Stimulated activated CD8-positive, alpha-beta memory T cell treated with anti-CD3 and anti-CD28 coated beads, Interleukin-4, amount 100 ng/mL, for 1 hour (primary cell): ENCODE data around the gene SP8.

Source experiments
- DNase-seq, 2 donors: peaks; one replicate each; pipeline ENCODE4 v3.0.0-alpha.2; 2020; ENCODE audit warnings: low read depth in 2 of 2, low spot score in 1 of 2

Gene SP8

DNA sequence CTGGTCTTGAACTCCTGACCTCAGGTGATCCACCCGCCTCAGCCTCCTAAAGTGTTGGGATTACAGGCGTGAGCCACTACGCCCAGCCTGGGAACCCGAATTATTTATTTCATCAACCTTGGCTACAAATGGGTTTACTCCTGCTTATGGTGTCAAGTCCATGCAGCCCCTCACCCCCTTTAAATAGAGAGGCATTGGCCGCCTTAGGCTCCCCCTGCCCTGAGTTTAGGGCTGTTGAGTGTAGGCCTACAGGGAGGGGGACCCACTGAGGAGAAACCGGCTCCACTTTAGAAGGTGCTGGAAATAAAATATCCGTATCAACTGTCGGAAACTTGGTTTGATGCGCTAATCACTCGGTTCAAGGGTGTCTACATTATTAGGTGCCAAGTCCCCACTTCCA lies 8.7 kb upstream of the SP8 start:
- no peak for DNase-seq

DNA sequence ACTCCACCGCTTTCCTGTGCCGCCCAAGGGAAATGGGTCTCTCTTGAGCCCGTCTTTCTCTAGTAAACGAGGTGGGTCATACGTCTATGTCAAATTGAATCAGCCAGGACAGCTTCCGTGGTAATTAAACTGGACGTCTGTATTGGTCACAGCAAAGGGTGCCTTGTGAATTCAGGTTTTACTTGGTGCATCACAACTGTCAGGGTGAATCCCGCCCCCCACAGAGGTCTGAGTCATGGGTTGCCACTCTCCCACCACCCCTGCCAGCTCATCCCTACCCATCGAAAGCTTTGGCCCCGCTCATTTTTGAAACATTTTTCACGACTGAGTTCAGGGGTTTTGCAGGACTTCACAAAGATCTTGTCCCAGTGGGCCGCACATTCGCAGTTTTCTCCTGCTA lies 8.0 kb upstream of the SP8 start:
- DNase-seq: no peak

DNA sequence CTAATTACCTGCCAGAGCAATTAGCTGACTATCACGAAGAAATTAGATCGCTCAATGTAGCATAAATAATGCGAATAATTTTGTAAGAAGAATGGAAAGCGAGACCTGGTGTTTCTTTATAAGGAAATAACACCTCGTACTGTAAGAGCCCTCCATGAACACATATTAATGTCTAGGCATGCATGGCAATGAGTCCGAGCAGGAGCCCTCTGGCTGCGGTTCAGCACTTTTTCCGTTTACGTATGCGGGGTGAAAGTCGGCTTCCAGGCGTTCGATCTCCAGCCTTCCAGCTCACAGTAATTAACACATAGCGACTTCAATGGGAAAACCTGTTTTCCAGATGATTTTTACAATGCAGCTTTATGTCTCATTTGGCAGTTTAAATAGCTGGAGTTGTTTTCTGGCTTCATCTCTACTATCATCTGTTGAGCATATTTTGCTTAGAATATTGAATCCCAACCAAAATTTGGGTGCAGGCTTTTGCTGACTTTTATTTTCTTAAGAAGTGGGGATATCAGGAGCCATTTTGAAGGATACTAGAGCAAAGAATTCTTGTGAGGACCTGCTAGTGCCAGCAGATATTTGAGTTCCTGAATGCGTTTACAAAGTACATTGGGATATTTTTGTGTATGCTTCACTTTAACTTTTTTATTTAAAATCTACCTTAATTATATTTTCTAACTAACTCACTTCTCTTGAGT lies 7.2 kb upstream of the SP8 start:
- no peak for DNase-seq

DNA sequence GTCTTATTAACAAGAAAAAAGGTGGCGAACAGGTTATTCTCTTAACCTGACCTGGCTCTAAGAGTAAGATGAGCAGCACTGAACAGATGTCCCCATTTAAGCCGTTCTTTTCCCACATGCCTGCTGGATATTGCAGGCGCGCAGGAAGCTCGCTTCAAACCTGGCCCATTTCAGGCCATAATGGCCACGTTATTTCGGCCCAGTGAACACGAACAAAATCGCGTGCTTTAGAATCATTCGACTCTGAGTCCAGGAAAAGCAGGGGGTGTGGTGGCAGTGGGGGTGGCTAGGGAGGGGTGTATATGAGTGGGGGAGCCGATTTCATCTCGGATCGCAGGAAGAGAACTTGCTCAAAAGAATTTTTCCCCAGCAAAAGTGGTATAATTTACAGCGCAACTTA lies 6.6 kb upstream of the SP8 start:
- no peak for DNase-seq

DNA sequence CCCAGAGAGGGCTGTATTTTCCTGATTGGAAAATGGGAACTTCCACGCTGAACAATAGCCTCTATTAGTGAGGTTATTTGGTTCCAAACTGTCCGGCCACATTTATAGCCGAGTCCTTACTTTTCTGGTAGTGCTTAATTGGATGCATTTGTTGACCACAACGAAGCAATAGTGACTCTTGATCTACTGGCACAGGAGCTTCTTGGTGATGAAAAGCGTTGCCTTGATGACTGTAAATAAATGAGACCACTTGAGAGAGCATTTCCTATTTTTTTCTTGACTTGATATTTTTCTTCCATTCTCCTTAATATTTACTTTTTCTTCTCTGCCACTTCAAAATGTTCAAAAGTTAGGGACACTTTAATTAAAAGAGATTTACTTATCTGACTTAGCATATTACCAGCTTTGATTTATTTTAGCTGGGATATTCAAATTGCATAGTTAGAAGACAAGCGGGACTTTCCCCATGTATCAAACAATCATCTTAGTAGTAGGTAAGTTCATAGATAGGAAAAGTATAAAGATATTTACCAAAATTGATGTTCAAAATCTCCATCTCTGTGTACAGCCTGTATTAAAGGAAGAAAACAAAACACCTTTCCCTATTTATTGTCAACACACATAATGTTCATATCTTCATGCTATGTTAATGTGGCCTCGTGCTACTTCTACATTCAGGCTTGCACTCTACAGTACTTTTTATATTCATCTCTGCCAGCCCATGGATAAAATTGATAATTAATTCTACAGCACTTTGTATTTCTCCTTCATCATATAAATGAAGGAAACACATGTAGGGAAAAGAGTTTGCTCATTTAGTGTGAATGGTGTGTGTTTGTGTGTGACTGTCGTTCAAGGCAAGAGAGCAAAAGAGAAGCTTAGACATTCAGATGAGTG lies 5.1 kb upstream of the SP8 start:
- no peak for DNase-seq

DNA sequence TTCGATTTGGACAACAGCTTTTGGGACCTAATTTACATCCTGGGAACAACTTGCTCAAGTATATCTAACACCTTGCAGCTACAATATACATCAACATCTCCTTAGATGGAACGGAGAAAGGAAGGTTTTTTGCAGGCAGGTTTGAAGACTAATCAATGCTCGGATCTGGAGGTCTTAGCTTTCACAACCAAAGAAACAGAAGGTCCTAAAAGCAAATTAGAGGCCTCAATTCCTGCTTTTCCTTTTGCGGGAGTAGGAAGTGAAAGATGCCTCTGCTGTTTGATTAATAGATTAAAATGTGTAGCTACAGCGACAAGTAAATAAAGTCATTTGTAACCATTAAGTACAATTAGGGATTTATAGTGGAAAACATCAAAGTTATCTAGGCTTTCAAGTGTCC lies 3.7 kb upstream of the SP8 start:
- no peak for DNase-seq

DNA sequence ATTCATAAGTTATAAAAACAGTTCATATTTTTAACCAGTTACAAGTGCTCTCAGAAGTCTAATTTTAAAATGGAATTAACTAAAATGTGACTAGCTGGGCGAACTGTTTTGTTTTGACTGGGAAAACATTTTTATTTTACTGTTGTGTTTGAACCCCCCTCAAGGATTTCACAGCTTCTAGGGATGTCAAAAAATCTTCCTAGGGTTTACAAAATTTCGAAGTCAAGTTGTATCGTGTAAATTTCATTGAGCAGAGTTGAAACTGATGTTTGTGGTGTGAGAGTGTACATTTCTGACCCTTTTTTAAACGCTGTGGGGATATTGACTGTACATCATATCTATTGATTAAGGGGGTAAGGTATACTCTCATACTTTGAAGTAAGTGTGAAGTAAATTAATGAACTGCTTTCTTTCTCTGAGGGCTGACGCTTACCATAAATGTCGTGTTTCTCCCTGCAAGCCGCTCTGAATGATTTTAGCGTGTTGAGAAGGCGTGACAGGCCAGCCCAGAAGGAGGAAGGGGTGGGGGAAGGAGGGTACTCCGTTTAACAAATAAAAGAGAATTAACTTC lies 1.8 kb upstream of the SP8 start:
- DNase-seq: no peak

DNA sequence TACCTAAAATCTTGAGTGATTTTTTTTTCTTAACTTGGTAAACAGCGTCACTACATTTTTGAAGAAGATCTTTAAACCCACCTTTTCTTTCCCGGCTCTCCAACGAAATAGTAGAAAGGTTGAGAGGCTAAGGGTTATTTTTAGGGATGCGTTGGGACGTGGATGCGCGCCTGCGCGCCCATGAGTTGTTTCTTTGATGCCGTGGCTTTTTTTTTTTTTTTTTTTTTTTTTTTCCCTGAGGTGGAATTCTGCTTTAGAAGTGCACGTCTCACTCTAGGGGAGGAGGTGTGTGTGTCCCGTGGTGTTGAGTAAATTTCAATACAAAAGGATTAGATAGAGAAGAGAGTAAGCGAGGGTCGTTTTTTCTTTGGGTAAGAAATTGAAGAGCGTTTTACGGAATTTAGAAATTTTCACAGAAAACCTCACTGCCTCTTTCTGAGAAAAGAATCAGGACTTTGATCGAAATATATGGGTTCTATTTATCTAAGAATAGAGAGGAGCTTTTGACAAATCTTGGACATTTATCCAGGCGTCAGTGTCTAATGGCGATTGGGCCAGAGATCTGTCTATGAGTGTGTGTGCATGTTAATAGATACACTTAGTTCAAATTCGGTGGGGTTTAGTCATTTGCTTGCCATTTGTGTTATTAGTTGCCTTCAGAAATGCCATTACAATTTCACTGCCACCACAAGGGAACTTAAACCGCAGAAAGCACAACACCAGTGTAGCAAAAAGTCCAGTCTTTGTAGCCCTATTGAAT lies 1.2 kb upstream of the SP8 start:
- no peak for DNase-seq

DNA sequence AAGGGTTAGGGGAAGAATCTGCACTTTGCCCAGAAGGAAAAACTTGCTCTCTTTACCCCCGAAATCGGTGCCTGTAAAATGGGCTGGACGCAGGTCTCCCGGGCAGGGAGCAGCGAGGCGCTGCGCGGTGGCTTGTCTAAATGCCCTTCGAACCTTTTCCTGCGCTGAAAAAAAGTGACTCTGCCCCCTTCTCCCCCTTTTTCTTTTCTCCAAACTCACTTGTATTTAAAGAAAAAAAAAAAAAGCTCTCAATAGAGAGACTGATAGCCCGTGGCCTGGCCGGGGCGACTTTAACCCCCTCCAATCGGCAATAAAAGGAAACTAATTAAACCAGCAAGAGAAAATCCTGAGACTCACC lies 286 bp downstream of the SP8 start:
- no peak for DNase-seq

DNA sequence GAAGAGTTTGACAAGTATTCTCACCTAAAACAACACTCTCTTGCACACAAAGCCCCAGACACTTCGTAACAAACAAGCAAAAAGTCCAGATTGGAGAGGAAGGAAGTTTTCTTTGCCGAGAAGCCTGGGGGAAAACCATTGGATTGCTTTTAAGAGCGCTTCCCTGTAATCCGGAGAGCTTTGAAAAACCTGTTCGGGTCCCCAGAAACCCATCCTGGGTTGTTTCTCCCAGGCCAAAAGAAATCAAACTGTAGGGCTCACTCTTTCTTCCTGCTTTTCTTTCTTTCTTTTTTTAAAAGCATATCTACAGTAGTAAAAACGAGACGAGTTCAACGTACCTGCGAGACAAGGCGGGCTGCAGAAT lies 655 bp downstream of the SP8 start:
- no peak for DNase-seq

DNA sequence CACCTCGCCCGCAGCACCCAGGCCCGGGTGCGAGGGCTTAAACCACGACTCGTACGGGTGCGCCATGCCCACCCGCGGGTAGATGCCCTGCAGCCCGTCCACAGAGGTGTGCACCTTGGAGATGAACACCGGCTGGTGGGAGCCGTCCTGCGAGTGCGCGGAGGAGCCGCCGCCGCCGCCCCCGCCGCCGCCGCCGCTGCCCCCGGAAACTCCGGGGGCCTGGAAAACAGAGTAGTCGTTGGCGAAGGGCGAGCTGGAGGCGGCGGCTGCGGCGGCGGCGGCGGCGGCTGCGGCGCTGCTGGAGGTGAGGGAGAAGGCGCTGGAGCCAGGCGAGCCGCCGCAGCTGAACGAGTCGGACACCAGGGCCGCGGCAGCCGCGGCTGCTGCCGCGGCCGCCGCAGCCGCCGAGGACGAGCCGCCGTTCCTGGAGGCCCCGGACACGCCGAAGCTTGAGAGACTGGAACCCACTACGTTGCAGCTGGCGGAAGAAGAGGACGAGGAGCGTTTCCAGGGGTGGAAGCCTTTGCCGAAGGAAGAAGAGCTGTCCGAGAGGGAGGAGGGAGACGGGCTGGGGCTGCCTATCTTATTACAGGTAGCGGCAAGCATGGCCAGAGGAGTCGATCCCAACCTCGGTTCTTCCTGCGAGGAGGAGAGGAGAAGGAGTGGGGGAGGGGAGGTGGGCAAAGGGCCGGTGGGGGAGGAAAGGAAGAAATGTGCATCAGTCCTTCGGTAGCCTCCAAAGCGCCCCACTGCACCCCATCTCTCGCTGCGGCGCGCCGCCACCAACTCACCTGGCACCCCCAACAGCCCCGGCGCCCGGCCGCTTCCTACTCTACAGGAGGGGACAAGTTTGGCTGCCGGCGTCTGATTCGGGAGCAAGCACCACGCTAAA lies 1.3 kb downstream of the SP8 start:
- no peak for DNase-seq

DNA sequence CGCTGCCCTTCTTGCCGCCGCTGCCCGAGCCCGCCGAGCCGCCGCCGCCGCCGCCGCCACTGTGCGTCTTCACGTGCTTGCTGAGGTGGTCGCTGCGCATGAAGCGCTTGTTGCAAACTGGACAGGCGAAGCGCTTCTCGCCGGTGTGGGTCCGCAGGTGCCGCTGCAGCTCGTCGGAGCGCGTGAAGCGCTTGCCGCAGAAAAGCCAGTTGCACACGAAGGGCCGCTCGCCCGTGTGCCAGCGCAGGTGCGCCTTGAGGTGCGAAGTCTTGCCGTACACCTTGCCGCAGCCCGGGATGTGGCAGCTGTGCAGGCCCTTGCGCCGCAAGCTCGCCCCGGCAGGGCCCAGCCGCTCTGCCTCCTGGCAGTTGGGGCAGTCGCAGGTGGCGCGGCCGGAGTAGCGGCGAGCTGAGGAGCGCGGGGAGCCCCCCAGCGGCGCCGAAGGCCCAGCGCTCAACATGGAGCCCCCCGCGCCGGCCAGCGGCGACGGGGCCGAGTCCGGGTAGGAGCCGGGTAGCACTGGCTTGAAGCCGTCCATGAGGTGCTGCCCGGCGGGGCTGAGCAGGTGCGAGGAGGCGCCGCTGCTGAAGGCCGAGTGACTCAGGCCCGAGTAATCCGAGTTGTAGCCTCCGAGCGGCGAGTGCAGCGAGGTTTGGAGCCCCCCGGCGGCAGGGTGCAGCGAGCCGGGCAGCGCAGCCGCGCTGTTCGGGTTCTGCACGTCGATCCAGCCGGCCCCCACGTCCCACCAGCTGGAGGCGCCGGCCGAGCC lies 2.1 kb downstream of the SP8 start:
- no peak for DNase-seq

DNA sequence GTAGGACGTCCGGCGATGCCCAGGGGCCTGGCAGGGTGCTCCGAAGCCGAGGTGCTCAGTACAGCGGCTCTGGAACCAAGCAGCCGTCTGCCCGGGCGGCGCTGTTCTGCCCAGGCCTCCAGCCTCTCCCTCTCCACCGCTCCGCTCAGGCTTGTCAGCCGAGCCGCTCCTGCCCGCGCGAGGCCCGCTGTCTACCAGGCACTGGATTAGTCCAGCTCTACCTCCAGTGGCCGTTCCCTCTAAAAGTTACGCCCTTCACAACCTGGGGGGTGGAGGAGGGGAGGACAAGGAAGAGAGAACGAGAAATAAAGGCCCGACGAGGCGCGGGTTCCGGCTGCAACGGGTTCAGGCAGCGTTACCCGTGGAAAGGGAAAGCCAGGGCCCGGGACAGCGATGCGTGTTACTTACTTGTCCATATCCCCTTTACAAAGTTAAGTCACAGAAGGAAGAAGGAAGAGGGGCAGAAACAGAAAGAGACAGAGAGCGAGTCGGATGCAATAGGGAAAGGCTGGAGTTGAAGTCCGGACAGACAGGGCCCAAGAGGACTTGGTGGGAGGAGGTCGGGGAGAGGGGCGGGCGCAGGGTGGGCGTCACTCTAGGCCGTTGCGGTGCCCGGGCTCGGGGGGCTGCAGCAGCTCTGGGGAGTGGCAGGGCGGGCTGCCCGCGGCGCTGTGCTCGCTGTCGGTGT lies 2.8 kb downstream of the SP8 start:
- no peak for DNase-seq

DNA sequence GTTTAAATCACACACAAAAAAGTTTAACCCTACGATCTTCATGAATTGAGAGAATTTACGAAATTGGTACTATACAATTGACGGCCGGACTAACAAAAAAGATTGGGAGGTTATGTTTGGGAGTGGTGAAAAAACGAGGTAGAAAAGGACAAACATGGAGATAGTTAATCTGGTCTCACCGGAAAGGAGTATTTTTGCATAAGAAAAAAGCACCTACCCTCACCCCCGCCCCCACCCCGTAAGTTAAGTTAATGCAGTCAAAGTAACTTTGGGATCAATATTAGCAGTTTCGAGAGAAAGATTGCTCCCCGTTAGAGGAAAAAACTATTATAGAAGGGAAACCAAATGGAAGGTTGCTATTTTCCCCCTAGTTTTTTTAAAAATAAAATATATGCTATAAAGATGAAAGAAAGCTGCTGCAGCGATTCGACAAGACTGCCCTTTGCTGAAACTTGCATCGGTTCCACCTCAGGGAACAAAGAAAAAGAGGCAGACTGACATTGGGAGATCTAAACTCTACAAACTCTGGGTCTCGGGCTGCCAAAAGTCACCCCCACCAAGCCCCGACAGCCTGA lies 3.5 kb downstream of the SP8 start:
- no peak for DNase-seq

DNA sequence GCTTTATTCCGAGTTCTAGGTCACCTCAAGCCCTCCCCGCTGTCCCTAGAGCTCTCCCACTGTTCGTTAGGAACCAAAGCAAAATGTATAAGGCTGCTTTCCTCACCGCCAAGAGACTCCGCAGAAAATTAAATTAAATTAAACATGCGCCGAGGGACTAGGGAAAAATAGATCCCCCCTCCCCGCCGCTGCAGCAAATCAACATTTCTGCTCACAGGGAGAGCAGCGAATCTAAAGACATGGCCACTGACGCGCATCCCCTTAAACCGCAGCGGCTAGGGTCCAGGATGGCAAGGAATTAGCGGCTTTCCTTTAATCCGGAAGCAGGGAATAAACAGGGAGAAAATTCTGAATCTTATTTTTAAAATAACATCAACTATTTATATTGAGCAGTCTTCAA lies 7.6 kb downstream of the SP8 start:
- DNase-seq: no peak

DNA sequence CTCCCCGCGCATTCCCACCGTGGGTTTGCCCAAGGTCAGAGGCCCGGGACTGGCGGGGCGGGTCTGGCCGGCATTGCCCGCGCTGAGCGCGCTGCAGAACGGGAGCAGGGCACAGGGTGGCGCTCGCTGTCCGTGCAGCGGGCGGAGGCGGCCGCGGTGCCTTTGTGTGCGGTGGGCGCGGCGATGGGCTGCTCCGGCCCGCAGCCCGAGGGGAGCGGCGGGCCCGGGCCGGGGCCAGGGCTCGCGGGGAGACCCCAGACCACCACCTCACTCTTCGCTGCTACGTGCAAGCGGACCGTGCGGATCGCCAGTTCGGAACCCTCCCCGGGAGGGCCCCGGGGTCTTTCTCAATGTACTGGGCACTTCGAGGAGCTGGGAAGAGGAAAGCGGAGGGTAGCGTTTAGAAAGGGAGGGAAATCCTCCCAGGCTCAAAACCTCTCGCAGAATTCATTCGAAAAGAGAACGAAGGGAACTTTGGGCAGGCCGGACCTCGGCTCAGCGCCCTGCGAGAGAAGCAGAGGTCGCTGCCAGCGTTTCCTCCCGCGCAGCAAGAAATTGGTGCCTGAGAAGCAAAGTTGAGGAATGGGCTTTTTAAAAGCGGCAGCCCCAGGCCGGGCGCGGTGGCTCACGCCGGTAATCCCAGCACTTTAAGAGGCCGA lies 8.5 kb downstream of the SP8 start:
- no peak for DNase-seq

DNA sequence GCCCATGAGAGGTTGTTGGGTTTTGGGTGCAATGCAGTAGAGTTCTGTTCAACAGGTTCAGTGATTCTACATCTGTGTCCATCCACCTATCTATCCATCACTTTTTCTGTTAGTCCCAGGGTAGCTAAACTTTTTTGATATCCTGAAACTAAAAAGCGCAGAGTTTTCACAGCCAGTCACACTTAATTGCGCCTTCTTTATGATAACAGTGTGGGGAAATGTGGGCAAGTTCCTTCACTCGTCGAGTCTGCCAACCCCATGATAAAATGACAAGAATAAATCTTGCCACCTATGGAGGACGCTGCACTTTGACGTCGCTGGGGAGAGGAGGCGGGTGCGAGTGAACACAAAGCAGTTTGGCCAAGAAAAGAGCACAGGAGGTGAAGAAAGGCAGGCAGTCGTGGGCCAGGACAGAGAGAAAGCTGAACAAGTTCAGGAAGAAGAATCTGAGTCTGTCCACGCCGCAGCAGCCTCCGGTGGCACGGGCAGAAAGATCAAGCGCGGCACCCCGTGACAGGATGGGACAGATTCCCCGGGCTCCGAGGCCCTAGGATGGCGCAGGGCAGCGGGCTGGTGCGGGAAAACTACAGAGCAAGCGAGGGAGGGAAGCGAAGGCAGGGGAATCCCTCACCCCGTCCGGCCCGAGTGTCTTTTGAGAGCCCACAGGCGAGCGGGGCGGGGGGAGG lies 9.2 kb downstream of the SP8 start:
- DNase-seq: no peak

DNA sequence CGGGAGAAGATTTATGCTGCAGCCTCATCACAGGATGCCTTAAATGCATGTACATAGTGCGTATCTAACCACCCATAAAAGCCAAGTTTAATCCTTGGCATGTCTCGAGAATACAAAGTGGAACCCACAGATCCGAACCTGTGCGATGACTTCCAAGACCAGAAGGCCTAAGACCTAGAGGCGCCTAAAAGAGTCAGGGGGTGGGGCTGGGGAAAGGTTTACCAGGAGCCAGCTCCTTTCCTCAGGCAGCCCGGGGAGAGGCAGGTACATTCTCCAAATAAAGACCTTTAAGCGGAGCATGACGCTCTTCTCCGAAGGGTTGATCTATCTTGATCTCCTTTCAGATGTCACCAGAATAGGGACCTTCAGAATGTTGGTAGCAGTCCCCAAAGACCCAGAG lies 9.7 kb downstream of the SP8 start:
- DNase-seq: no peak
